ENCODE data around the gene SMAD9. TPM values are rescaled to one million over a fixed set of nuclear protein-coding genes. Genes with fewer than 3 reads are reported as not detected.

SMAD9 gene
- total RNA-seq, 4 donors from 2014 or later: 4.8 to 10.7 (median 6.6) TPM

DNA sequence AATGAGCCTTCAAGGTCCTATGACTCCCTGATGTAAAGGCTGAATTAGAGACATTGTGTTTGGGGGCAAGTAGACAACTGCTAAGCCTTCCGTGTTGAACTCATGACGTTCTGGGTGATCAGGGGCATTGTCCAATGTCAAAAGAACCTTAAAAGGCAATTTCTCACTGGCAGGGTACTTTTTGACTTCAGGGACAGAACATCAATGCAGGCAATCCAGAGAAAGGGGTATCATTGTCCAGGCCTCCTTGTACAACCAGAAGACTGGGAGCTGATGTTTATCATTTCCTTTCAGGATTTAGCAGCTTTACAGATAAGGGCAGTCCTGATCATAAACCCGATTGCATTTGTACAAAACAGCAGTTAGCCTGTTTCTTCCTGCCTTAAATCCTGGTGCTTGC is 25.0 kb upstream of the SMAD9 start:
- no peak for TF ChIP-seq CTCF (IDR thresholded peaks at IDR 0.05; ENCODE audit: low read depth)

GRCh38 chr13:36925603-36926002 is 5.6 kb upstream of the SMAD9 start:
- TF ChIP-seq CTCF (IDR thresholded peaks at IDR 0.05; ENCODE audit: low read depth): no peak

- no peak for TF ChIP-seq CTCF (IDR thresholded peaks at IDR 0.05; ENCODE audit: low read depth)
These were observed 4.0 kb upstream of the SMAD9 start for GRCh38 chr13:36924001-36924400.

DNA sequence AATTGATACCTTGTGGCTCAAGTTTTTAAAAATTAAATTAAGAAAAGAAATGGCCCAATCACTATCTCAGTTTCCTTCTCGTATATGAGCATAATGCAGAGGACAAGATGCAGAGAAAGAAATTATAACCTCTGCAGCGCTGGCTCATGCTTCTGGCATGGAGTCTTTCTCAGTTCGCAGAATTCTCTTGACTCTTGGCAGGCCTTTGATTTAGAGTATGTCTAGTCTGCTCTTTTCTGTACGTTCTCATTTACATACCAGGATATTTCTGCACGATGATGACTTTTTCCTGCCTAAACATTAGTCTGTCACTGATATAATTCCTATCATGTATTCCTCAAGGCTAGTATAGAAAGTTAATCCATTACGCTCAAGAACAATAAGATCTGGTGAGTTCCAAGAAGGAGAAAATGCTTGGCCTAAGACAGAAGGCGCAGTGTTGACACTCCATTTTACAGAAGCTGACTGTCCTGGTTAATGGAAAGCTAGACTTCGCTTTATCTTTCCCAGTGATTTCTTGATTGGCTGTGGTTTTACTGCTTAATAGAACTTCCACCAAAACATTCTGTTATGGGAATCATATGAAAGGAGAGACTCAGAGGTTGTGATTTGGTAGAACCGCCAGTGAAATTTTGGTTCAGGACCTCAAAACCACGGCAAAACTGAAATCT is 1.7 kb upstream of the SMAD9 start:
- no peak for TF ChIP-seq CTCF (IDR thresholded peaks at IDR 0.05; ENCODE audit: low read depth)

DNA sequence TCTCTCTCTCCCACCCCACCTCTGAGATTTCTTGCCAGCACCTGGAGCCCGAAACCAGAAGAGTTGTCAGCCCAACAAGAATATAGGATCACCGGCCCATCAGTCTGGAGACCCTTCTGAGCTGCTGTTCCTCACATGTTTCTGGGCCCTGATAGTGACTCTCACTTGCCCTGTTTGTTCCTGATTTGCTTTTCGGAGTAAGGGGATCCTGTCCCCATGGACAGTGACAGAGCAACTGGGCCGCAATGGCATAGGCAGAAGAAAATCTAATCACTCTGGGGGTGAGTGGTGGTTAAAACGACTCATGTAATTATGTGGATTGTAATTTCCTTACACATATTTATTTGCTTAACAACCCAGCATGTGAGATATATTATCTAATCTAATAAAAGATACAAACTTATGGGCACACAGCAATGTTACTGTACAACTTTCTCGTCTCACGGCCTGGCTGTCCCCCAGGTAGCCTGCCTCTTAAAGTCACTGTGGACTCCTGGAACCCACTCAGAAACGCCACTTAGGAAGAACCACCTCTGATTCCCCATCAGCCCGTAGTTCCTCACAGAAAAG is 663 bp upstream of the SMAD9 start:
- no peak for TF ChIP-seq CTCF (IDR thresholded peaks at IDR 0.05; ENCODE audit: low read depth)

DNA sequence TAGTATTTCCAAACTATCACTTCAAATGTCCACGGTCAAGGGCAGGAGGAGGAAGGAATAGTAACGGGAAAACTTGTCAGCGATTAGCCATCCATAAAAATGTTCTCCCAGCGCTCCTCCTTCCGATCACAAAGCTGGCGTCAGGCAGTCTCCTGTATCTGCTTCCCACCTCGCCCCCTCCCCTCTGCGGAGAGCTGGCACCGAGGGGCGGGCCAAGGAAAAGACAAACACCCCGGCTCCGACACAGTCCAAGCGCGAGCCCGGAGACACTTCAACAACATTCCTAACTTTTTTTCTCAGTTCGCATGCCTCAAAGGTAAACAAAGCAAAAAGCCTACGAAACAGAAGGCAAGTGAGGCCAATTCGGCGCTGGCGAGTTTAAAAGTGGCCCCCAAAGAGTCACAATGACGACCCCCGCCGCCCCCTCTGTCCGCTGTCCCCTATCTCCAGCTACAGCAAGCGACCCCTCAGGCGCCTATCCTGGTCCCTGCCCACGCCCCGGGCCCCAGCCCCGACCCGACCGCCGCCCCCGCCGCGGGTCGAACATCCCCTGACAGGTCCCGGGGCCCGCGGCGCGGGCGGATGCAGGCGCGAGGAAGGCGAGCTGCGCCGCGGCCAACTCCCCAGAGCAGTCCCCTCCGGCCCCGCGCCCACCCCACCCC is 736 bp downstream of the SMAD9 start:
- TF ChIP-seq CTCF (IDR thresholded peaks at IDR 0.05; ENCODE audit: low read depth): no peak

All from subcutaneous adipose tissue (tissue), 4 donors.